Stimulated activated CD4-positive, alpha-beta T cell treated with anti-CD3 and anti-CD28 coated beads, TNF-alpha, amount 100 ng/mL, for 24 hours (primary cell): ENCODE measurements around the gene CPNE9.

ENCODE experiments used
- DNase-seq, 3 experiments: peaks; one replicate each; pipeline ENCODE4 v3.0.0-alpha.2; 2020; ENCODE audit warnings: low read depth in 3 of 3

The CPNE9 gene

DNA sequence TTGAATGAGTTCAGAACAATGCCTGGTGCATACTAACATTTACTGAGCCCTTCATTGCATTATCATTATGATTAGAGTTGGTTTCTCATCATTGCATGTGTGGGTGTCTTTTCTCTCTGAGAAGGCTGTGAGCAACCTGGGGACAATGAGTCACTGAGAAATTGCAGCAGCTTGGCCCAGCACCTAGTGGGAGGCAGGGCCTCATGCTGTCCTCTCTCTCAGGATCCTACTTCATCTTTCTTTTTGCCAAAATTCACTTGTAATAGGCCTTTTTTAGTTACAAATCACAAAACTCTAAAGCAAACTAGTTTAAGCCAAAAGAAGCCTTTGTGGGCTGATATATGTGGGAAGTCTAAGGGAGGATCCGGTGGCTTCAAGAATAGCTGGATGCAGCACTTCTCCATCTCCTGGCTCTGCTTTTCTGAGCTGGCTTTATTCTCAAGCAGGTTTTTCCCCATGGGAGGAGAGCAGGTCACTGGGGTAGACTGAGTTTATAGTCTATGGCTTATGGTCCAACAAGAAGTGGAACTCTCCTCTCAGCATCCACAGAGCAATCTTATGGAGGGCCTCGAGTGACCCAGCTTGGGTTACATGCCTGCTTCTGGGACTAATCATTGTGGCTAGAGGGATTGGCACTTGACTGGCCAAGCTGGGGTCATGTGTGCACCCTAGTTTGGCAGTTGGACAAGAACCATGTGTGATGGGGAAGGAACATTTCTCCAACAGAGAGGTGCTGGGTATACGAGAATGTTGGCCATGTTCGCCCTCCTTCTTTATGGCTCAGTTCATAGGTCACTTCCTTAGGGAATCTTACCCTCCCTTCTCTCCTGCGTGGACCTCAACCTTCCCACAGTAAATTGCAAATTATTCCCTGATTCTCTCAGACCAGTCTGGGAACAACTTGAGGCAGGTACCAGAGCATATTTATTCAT, 74.8 kb downstream of the CPNE9 start:
- DNase-seq, result peak; percentile 49 to 68 (median 58)

DNA sequence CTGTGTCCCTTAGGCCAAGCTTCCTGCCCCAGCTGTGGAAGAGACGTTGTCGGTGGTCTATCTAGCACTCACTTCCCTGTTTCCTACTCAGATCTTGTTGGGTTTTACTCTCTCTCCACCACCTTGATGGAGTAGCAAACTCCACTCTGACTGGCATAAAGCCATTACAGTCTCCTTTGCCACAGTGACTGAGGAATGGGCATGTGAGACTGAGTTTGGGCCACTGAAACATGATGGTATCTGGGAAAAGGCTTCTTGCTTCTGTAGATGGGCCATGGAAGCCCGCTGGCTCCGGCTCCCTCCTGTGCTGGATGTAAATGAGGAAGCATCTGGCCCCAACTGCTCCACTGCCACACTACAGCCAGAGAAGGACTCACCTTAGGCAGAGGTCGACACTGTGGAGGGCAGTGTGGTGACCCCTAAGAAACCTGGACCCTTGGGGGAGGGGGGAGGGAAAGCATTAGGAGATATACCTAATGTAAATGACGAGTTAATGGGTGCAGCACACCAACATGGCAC, 75.5 kb downstream of the CPNE9 start:
- no peak for DNase-seq
